NCI-H187 (cell line): ENCODE measurements around the gene CLEC1A.

Source experiments
- DNase-seq, 2 experiments: peaks; one replicate each; lab custom pipeline; 2025; lab: John Stamatoyannopoulos, UW

Gene CLEC1A

GRCh38 chr12:10101042-10101579, 2.3 kb upstream of the CLEC1A start:
- no peak for DNase-seq

- DNase-seq: no peak
Measured at GRCh38 chr12:10097521-10097920, 1.3 kb downstream of the CLEC1A start.

GRCh38 chr12:10095971-10096370, 2.8 kb downstream of the CLEC1A start:
- DNase-seq: no peak

- DNase-seq: no peak
Measured at GRCh38 chr12:10094646-10095395, 4.0 kb downstream of the CLEC1A start.

- DNase-seq: no peak
Measured at GRCh38 chr12:10088955-10089900, 9.6 kb downstream of the CLEC1A start.

- DNase-seq: no peak
Measured at GRCh38 chr12:10088031-10088430, 10.8 kb downstream of the CLEC1A start.

GRCh38 chr12:10086387-10086786, 12.4 kb downstream of the CLEC1A start:
- no peak for DNase-seq

- no peak for DNase-seq
Measured at GRCh38 chr12:10084733-10085132, 14.1 kb downstream of the CLEC1A start.

GRCh38 chr12:10082117-10082874, 16.5 kb downstream of the CLEC1A start:
- no peak for DNase-seq

GRCh38 chr12:10075451-10075850, 23.3 kb downstream of the CLEC1A start:
- DNase-seq: no peak

- no peak for DNase-seq
Measured at GRCh38 chr12:10073261-10073660, 25.5 kb downstream of the CLEC1A start.

- no peak for DNase-seq
Measured at GRCh38 chr12:10072131-10072530, 26.7 kb downstream of the CLEC1A start.

GRCh38 chr12:10070380-10070779, 28.4 kb downstream of the CLEC1A start:
- DNase-seq: no peak

GRCh38 chr12:10069976-10070375, 28.8 kb downstream of the CLEC1A start:
- no peak for DNase-seq

- DNase-seq: no peak
Measured at GRCh38 chr12:10069099-10069498, 29.7 kb downstream of the CLEC1A start.

GRCh38 chr12:10068644-10069043, 30.1 kb downstream of the CLEC1A start:
- no peak for DNase-seq

GRCh38 chr12:10067942-10068341, 30.8 kb downstream of the CLEC1A start:
- DNase-seq: no peak

GRCh38 chr12:10067264-10067663, 31.5 kb downstream of the CLEC1A start:
- DNase-seq: no peak

GRCh38 chr12:10065241-10065640, 33.5 kb downstream of the CLEC1A start:
- DNase-seq: no peak

GRCh38 chr12:10058387-10058786, 40.4 kb downstream of the CLEC1A start:
- DNase-seq: no peak

- DNase-seq: no peak
Measured at GRCh38 chr12:10052193-10052913, 46.4 kb downstream of the CLEC1A start.
